ENCODE measurements around the gene SLC25A18.

Gene SLC25A18

DNA sequence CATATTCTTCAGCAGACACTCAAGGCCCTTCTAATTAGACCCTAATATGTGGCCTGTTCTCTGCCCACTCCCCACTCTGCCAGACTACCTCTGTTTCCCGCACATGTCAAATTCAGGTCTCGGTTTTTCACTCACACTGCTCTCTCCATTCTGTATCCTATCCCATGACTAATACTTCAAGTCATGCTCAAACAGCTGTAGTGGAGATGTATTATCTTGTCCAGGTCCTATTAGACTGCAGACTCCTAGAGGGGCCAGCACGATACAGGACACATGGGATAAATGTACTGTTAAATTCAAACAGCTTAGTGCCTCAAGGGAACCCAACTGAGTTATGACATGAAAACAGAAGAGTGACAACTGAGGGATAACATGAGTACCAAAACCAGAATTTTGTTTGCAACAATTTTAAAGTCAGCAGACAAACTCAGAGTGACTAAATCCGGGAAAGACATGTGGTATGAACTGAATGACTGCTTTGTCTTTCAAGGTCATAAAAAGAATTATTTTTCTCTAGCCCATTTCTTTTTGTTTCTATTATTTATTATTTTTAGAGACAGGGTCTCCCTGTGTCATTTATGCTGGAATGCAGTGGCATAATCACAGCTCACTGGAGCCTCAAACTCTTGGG lies 44.7 kb downstream of the SLC25A18 start:
- in situ Hi-C loops (cut with MboI; ENCODE audit: low pct_unique_long_range_greater_than_20kb, low sequenced_read_pairs, unreplicated experiment): no loop called here
- DNase-seq (ENCODE audit: low spot score): no peak
- TF ChIP-seq, protein P1, sequence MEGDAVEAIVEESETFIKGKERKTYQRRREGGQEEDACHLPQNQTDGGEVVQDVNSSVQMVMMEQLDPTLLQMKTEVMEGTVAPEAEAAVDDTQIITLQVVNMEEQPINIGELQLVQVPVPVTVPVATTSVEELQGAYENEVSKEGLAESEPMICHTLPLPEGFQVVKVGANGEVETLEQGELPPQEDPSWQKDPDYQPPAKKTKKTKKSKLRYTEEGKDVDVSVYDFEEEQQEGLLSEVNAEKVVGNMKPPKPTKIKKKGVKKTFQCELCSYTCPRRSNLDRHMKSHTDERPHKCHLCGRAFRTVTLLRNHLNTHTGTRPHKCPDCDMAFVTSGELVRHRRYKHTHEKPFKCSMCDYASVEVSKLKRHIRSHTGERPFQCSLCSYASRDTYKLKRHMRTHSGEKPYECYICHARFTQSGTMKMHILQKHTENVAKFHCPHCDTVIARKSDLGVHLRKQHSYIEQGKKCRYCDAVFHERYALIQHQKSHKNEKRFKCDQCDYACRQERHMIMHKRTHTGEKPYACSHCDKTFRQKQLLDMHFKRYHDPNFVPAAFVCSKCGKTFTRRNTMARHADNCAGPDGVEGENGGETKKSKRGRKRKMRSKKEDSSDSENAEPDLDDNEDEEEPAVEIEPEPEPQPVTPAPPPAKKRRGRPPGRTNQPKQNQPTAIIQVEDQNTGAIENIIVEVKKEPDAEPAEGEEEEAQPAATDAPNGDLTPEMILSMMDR (IDR thresholded peaks at IDR 0.05; ENCODE audit: extremely low read depth, insufficient read depth, missing control alignments): no peak

DNA sequence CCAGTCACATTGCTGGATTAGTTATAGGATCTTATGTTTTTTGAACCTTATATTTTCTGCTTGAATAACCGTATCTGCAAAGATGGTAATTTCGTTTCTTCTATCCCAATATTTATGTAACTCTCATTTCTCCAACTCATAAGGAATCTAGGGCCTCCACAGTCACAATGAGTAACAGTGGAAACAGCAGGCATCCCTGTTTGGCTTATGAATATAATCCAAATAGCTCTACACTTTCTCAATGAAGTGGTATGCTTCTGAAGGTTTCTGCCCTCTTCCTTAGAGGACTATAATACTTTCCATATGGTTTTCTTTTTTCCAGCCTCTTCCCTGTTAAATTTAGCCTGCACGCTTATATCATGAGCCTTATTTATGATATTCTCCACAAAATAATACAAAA lies 48.8 kb downstream of the SLC25A18 start:
- TF ChIP-seq, protein P1 (IDR thresholded peaks at IDR 0.05; ENCODE audit: extremely low read depth, insufficient read depth, missing control alignments): no peak
- in situ Hi-C loops (cut with MboI; ENCODE audit: low pct_unique_long_range_greater_than_20kb, low sequenced_read_pairs, unreplicated experiment): no loop called here

DNA sequence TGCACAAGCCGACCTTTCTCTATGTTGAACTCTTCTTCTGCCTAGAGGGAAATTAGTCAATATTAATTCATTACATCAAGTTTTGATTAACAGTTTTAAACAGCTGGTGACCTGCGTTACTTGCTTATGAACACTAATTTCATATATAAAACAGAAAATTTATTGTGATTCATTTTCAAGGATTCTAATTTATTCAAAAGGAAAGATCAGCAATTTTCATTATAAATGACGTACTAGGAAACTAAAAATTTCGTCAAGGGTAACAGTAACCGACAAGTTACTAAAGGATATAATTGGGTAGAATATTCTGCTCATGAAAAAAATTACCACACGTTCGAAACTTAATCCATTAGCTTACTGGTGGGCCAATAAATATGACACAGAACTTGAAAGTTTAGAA lies 50.0 kb downstream of the SLC25A18 start:
- no peak for DNase-seq (ENCODE audit: low spot score)
- in situ Hi-C loops (cut with MboI; ENCODE audit: low pct_unique_long_range_greater_than_20kb, low sequenced_read_pairs, unreplicated experiment): no loop called here
- TF ChIP-seq, protein P1 (IDR thresholded peaks at IDR 0.05; ENCODE audit: extremely low read depth, insufficient read depth, missing control alignments): no peak

More for the DNA sequence above, 48.8 kb downstream of the SLC25A18 start:
- no peak for DNase-seq (ENCODE audit: low spot score)

DNA sequence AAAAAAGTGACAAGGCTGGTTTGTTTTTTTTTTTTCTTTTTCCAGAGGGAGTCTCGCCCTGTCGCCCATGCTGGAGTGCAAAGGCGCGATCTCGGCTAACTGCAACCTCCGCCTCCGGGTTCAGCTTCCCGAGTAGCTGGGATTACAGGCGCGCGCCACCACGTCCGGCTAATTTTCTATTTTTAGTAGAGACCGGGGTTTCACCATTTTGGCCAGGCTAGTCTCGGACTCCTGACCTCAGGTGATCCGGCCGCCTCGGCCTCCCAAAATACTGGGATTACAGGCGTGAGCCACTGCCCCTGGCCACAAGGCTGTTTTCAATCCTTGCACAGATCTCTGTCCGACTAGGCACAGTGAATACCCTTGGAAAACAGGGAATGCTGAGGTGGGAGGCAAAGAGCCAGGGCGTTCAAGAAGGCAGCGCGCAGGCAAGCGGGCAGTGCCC lies 64.7 kb downstream of the SLC25A18 start:
- in situ Hi-C loops (cut with MboI; ENCODE audit: low pct_unique_long_range_greater_than_20kb, low sequenced_read_pairs, unreplicated experiment): no loop called here
- TF ChIP-seq, protein P1 (IDR thresholded peaks at IDR 0.05; ENCODE audit: extremely low read depth, insufficient read depth, missing control alignments): no peak
- DNase-seq (ENCODE audit: low spot score): no peak

DNA sequence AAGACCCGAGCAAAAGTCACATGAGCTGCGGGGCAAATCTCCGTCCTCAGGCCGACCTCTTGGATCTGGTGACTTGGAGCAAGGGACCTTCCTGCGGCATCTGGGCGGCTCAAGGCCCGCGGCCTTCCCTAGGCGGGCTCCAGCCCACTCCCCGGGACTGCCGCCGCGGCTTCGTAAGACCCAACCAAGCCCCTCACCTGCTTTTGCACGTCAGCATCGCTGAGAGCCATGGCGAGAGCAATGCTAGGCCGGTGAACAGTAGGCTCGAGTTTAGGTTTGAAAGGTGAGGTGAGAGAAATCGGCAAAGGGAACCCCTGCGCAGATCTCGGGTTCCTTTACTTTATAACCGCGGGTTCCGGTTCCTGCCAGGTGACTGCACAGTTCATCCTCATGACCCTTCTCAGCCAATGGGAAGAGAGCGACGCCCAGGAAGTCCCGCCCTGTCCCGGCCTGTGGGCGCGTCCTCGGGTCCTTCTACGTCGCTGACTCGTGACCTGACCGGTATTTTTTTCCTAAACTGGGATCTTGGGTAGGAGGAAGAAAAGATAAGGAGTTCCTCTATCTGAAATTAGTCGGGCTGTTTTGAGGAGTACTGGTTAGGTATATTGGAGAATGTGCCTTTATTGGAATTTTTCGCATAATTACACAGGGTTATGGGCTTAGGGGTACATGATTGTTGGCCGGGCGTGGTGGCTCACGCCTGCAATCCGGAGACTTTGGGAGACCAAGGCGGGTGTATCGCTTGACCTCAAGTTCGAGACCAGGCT lies 65.3 kb downstream of the SLC25A18 start, which contains the start of gene ATP6V1E1:
Gene ATP6V1E1 (minus strand): TSS at position 344 of the 767 bp plus-strand sequence. CDS start 114 bp downstream, at position 230.
- peak; percentile 95 for DNase-seq (ENCODE audit: low spot score)
- in situ Hi-C loops (cut with MboI; ENCODE audit: low pct_unique_long_range_greater_than_20kb, low sequenced_read_pairs, unreplicated experiment): no loop called here
- TF ChIP-seq, protein P1 (IDR thresholded peaks at IDR 0.05; ENCODE audit: extremely low read depth, insufficient read depth, missing control alignments): no peak

DNA sequence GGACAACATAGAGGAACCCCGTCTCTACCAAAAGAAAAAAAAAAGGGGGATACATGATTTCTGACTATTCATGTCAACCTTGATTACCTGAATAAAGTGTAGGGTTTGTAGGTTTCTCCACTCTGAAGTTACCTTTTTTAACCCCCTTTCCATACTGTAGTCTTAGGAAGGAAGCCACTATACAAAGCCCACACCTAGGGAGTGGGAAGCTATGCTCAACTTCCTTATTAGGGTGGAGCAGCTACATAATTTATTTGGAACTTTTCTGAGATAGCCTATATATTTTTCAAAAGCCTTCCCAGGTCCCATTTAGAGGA lies 65.8 kb downstream of the SLC25A18 start:
- no peak for DNase-seq (ENCODE audit: low spot score)
- TF ChIP-seq, protein P1 (IDR thresholded peaks at IDR 0.05; ENCODE audit: extremely low read depth, insufficient read depth, missing control alignments): no peak
- in situ Hi-C loops (cut with MboI; ENCODE audit: low pct_unique_long_range_greater_than_20kb, low sequenced_read_pairs, unreplicated experiment): no loop called here

Data from GM13977 (cell line).